CD14-positive monocyte (primary cell): Measurements from ENCODE around the gene VILL. TPM values are rescaled to one million over a fixed set of nuclear protein-coding genes. Genes with fewer than 3 reads are reported as not detected.

Experiments
- DNase-seq, 3 donors: peaks; one replicate each; pipeline ENCODE4 v3.0.0-alpha.2; 2011 to 2022
- H2AFZ ChIP-seq: 2 replicates; pipeline ENCODE4 v1.6.0; 2012; ENCODE audit warnings: mild to moderate bottlenecking, low read depth, low read length, inconsistent platforms; ENCODE audit not compliant: insufficient read depth, poor library complexity, severe bottlenecking
- H3K27ac ChIP-seq, 2 donors: 1 replicate in 1 of 2; 2 replicates in 1 of 2; pipeline ENCODE4 v1.5.1; 2012 to 2013; ENCODE audit warnings: low read length in 2 of 2, control low read depth in 1 of 2, inconsistent platforms in 1 of 2, low read depth in 1 of 2, mild to moderate bottlenecking in 1 of 2
- H3K27me3 ChIP-seq, 2 donors: one replicate each; pipeline versions ENCODE4 v1.6.0 to v1.6.1; 2011 to 2013; ENCODE audit warnings: low read length in 2 of 2; ENCODE audit not compliant: control insufficient read depth in 2 of 2, insufficient read depth in 2 of 2
- H3K36me3 ChIP-seq, 2 donors: replicated peaks in 1 of 2; 1 replicate in 1 of 2; 2 replicates in 1 of 2; pipeline versions ENCODE4 v1.5.1 to v1.6.1; 2012 to 2013; ENCODE audit warnings: low read length in 2 of 2, control low read depth in 1 of 2, inconsistent platforms in 1 of 2, mild to moderate bottlenecking in 1 of 2; ENCODE audit not compliant: insufficient read depth in 2 of 2, control insufficient read depth in 1 of 2
- H3K4me1 ChIP-seq, 2 donors: 1 replicate in 1 of 2; 2 replicates in 1 of 2; pipeline versions ENCODE4 v1.5.1 to v1.6.1; 2012 to 2013; ENCODE audit warnings: low read length in 2 of 2, control low read depth in 1 of 2, inconsistent platforms in 1 of 2, mild to moderate bottlenecking in 1 of 2, moderate library complexity in 1 of 2; ENCODE audit not compliant: insufficient read depth in 2 of 2, control insufficient read depth in 1 of 2
- H3K4me2 ChIP-seq: replicated peaks from 2 replicates; pipeline ENCODE3; 2012; ENCODE audit warnings: low read length, moderate library complexity, mild to moderate bottlenecking; ENCODE audit not compliant: poor library complexity, severe bottlenecking; ENCODE audit errors: extremely low read depth
- H3K4me3 ChIP-seq, 3 experiments: fragments of 200-600 bp in 1 of 3; sonication (generic) in 1 of 3; replicated peaks in 1 of 3; 1 replicate in 2 of 3; 2 replicates in 1 of 3; pipeline ENCODE4 v1.5.1; 2011 to 2013; ENCODE audit warnings: low read length in 3 of 3, mild to moderate bottlenecking in 3 of 3, control low read depth in 2 of 3, low read depth in 2 of 3, inconsistent platforms in 1 of 3, moderate library complexity in 1 of 3
- H3K79me2 ChIP-seq: 2 replicates; pipeline ENCODE4 v1.6.0; 2012; ENCODE audit warnings: mild to moderate bottlenecking, control low read depth, inconsistent platforms, low read length, moderate library complexity; ENCODE audit not compliant: insufficient read depth
- H3K9ac ChIP-seq: 2 replicates; pipeline ENCODE4 v1.6.0; 2017; ENCODE audit warnings: low read length, mild to moderate bottlenecking; ENCODE audit not compliant: insufficient read depth, poor library complexity, severe bottlenecking
- H3K9me3 ChIP-seq, 2 donors: replicated peaks in 1 of 2; 1 replicate in 1 of 2; 2 replicates in 1 of 2; pipeline versions ENCODE4 v1.5.1 to v1.6.1; 2012 to 2013; ENCODE audit warnings: low read length in 2 of 2, control low read depth in 1 of 2; ENCODE audit not compliant: control insufficient read depth in 1 of 2, insufficient read depth in 1 of 2
- H4K20me1 ChIP-seq: 2 replicates; pipeline ENCODE4 v1.6.0; 2012; ENCODE audit warnings: mild to moderate bottlenecking, low read length, control low read depth, moderate library complexity; ENCODE audit not compliant: insufficient read depth
- H3K27ac Mint-ChIP-seq, 7 donors: one replicate each; pipeline ENCODE4 v1.8.0; 2020; ENCODE audit warnings: mild to moderate bottlenecking in 7 of 7, mixed read lengths in 7 of 7, moderate library complexity in 6 of 7, inconsistent platforms in 2 of 7
- H3K27me3 Mint-ChIP-seq, 3 donors: one replicate each; pipeline ENCODE4 v1.8.0; 2021 to 2022; ENCODE audit warnings: low read depth in 3 of 3, mild to moderate bottlenecking in 3 of 3, mixed read lengths in 3 of 3, moderate library complexity in 3 of 3, inconsistent platforms in 1 of 3
- H3K36me3 Mint-ChIP-seq, 2 donors: one replicate each; pipeline ENCODE4 v1.8.0; 2020; ENCODE audit warnings: mixed read lengths in 2 of 2, inconsistent platforms in 1 of 2, mild to moderate bottlenecking in 1 of 2
- H3K4me1 Mint-ChIP-seq: one replicate; pipeline ENCODE4 v1.8.0; 2020; ENCODE audit warnings: mild to moderate bottlenecking, mixed read lengths
- H3K4me3 Mint-ChIP-seq, 2 donors: one replicate each; pipeline ENCODE4 v1.8.0; 2020; ENCODE audit warnings: mild to moderate bottlenecking in 2 of 2, mixed read lengths in 2 of 2, moderate library complexity in 1 of 2
- H3K9me3 Mint-ChIP-seq, 7 donors: one replicate each; pipeline ENCODE4 v1.8.0; 2020 to 2022; ENCODE audit warnings: mixed read lengths in 7 of 7, mild to moderate bottlenecking in 6 of 7, moderate library complexity in 6 of 7, inconsistent platforms in 2 of 7
- WGBS: methylation state at CpG from one replicate; pipeline ENCODE4 v1.1.5; 2013; ENCODE audit warnings: missing lambda C conversion rate; ENCODE audit not compliant: insufficient coverage; 5-methylcytosine and 5-hydroxymethylcytosine counted together
- intact Hi-C, 2 donors: fragments of 100-400 bp; cut with micrococcal nuclease; formaldehyde crosslinking; loops; one replicate each; pipeline versions ENCODE4 v1.15.0 to v1.15.1; 2023
- polyA plus RNA-seq, 3 donors: library from polyadenylated mRNA; depleted of rRNA in 1 of 3; unstranded in 2 of 3; stranded (reverse) in 1 of 3; fragments of 300-500 nt in 2 of 3; fragments of >200 nt in 1 of 3; fragmentation: Illumina TruSeq in 2 of 3; gene quantifications; 1 replicate in 2 of 3; 2 replicates in 1 of 3; pipeline ENCODE4 v1.2.3, GENCODE V29; 2012 to 2021
- TF ChIP-seq, protein P1 (sequence below): fragments of 200-600 bp; IDR thresholded peaks from one replicate; pipeline ENCODE4 v1.8.0; 2022; ENCODE audit warnings: antibody characterized with exemption, mild to moderate bottlenecking

Gene VILL
- polyA plus RNA-seq, 3 donors = 4.4 to 29.1 (median 7.4) TPM

DNA sequence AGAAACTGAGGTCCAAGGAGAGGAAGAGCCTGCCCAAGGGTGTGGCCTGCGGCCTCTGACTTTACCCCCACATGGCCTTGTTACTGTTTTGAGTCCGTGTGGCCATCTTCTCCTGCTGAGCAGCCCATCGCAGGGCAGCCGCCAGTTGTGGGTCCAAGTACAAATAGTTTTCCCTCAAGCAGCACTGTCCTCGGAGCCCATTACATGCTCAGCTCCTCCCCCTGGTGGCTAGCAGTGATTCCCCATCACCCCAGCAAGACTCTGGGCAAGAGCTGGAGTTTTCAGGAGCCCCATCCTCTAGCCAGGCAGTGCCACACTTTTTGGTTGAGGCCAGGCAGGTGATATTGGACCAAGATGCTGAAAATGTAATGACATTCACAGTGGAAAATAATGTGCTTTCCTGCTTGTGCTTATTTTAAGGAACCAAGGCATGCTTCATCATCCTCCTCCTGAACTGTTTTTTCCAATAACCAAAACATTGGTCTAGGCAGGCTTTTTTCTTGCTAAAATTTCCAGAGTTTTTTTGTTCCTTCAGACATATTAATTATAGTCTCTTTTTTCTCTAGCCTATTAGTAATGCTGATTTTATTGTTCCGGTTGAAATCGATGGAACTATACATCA, 23.2 kb upstream of the VILL start:
- TF ChIP-seq, protein P1, sequence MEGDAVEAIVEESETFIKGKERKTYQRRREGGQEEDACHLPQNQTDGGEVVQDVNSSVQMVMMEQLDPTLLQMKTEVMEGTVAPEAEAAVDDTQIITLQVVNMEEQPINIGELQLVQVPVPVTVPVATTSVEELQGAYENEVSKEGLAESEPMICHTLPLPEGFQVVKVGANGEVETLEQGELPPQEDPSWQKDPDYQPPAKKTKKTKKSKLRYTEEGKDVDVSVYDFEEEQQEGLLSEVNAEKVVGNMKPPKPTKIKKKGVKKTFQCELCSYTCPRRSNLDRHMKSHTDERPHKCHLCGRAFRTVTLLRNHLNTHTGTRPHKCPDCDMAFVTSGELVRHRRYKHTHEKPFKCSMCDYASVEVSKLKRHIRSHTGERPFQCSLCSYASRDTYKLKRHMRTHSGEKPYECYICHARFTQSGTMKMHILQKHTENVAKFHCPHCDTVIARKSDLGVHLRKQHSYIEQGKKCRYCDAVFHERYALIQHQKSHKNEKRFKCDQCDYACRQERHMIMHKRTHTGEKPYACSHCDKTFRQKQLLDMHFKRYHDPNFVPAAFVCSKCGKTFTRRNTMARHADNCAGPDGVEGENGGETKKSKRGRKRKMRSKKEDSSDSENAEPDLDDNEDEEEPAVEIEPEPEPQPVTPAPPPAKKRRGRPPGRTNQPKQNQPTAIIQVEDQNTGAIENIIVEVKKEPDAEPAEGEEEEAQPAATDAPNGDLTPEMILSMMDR = peak; percentile 92
- Mint-ChIP-seq H3K9me3 (peaks cover 0 to 2% (median 0%) of the 10 kb centered on the region in 7 donors), H3K27me3 (peaks cover 0 to 2% (median 0%) of the 10 kb centered on the region in 3 donors), H3K27ac (no peak overlapping the region), H3K4me1 (peaks cover 4% of the 10 kb centered on the region), H3K36me3 (peaks cover 2 to 3% of the 10 kb centered on the region in 2 donors), H3K4me3 (no peak overlapping the region)
- H3K9ac ChIP-seq = no peak overlapping the region
- no peak overlapping the region for H3K4me2 ChIP-seq
- no peaks in the 10 kb centered on the region for H3K4me1 ChIP-seq
- intact Hi-C loops = loop anchor here (2.0 to 5.0 kb wide), 3 partner anchors 35 to 113 kb away; no protein-coding TSS in a partner anchor
- H4K20me1 ChIP-seq = no peaks in the 10 kb centered on the region
- H3K9me3 ChIP-seq = no peaks in the 10 kb centered on the region
- no peak overlapping the region for H3K4me3 ChIP-seq
- no peak overlapping the region for H3K27ac ChIP-seq
- no peaks in the 10 kb centered on the region for H3K27me3 ChIP-seq
- peak; percentile 51 to 62 (median 52) for DNase-seq
- no peaks in the 10 kb centered on the region for H3K79me2 ChIP-seq
- 45% methylated on average over 4 of the region's 7 CpGs for WGBS
- peak overlapping the region; percentile 38 for H2AFZ ChIP-seq
- no peaks in the 10 kb centered on the region for H3K36me3 ChIP-seq

- intact Hi-C loops = loop anchor here in 1 of 2 donors (5.0 kb wide), 1 partner anchor 34 kb away; no protein-coding TSS in a partner anchor
- peaks cover 2% of the 10 kb centered on the region for H3K4me1 Mint-ChIP-seq
- Histone ChIP-seq H3K27me3 (no peaks in the 10 kb centered on the region), H3K79me2 (no peaks in the 10 kb centered on the region), H2AFZ (no peak overlapping the region), H3K4me2 (no peak overlapping the region), H3K4me1 (no peaks in the 10 kb centered on the region), H3K27ac (no peak overlapping the region), H3K9ac (no peak overlapping the region), H3K9me3 (no peaks in the 10 kb centered on the region), H4K20me1 (no peaks in the 10 kb centered on the region), H3K4me3 (no peak overlapping the region), H3K36me3 (no peaks in the 10 kb centered on the region)
- peaks cover 2 to 3% of the 10 kb centered on the region in 2 donors for H3K36me3 Mint-ChIP-seq
- peaks cover 0 to 2% (median 0%) of the 10 kb centered on the region in 7 donors for H3K9me3 Mint-ChIP-seq
- H3K27me3 Mint-ChIP-seq = peaks cover 0 to 2% (median 0%) of the 10 kb centered on the region in 3 donors
- DNase-seq = no peak
- TF ChIP-seq, protein P1 = no peak
- WGBS = 100% methylated on average over 3 of the region's 9 CpGs
- H3K27ac Mint-ChIP-seq = no peak overlapping the region
- no peak overlapping the region for H3K4me3 Mint-ChIP-seq
Observed at GRCh38 chr3:37968199-37968598, 22.4 kb upstream of the VILL start.
